KOPT-K1 (cell line): ENCODE results near the gene MS4A10.
A peak's percentile ranks its signal among the peaks of the same experiment; 100 is the strongest.
"Not testable (repeated sequence)": the region's sequence is repeated elsewhere in the genome, so short reads cannot be mapped to it uniquely, and the experiment has no call there.

Experiments
- H3K27ac ChIP-seq: fragments of 200-600 bp; sonication (generic); 2 replicates; pipeline ENCODE4 v1.5.1; 2016; ENCODE audit warnings: antibody characterized with exemption, mild to moderate bottlenecking, low read depth, low read length; ENCODE audit not compliant: poor library complexity, severe bottlenecking
- H3K36me3 ChIP-seq: fragments of 200-600 bp; sonication (generic); 2 replicates; pipeline ENCODE4 v1.5.1; 2017; ENCODE audit warnings: antibody characterized with exemption, mild to moderate bottlenecking, low read length, moderate library complexity; ENCODE audit not compliant: insufficient read depth
- H3K9me3 ChIP-seq: fragments of 200-600 bp; sonication (generic); 2 replicates; pipeline ENCODE4 v1.5.1; 2017; ENCODE audit warnings: antibody characterized with exemption, low read length, mild to moderate bottlenecking; ENCODE audit not compliant: insufficient read depth, poor library complexity, severe bottlenecking

MS4A10 gene

GRCh38 chr11:60818057-60818456 lies 32.9 kb downstream of the MS4A10 start:
- H3K36me3 ChIP-seq = no peaks in the 10 kb centered on the region
- no peak overlapping the region for H3K27ac ChIP-seq
- peaks cover 14% of the 10 kb centered on the region for H3K9me3 ChIP-seq

- H3K36me3 ChIP-seq = no peaks in the 10 kb centered on the region
- H3K9me3 ChIP-seq = peaks cover 6% of the 10 kb centered on the region
- peak overlapping the region; percentile 46 for H3K27ac ChIP-seq
Measured at GRCh38 chr11:60821827-60822599, 36.9 kb downstream of the MS4A10 start.

GRCh38 chr11:60823745-60824306 lies 38.7 kb downstream of the MS4A10 start:
- not testable (repeated sequence) for H3K9me3 ChIP-seq, H3K36me3 ChIP-seq, H3K27ac ChIP-seq

- no peaks in the 10 kb centered on the region for H3K9me3 ChIP-seq
Measured at GRCh38 chr11:60825118-60825517, 40.0 kb downstream of the MS4A10 start.

GRCh38 chr11:60825790-60826189 lies 40.7 kb downstream of the MS4A10 start:
- Histone ChIP-seq H3K9me3 (no peaks in the 10 kb centered on the region), H3K27ac (no peak overlapping the region), H3K36me3 (no peaks in the 10 kb centered on the region)

More at GRCh38 chr11:60825118-60825517, 40.0 kb downstream of the MS4A10 start:
- Histone ChIP-seq H3K27ac (no peak overlapping the region), H3K36me3 (no peaks in the 10 kb centered on the region)

- H3K27ac ChIP-seq = no peak overlapping the region
- H3K9me3 ChIP-seq = no peaks in the 10 kb centered on the region
- no peaks in the 10 kb centered on the region for H3K36me3 ChIP-seq
Measured at GRCh38 chr11:60830478-60831142, 45.5 kb downstream of the MS4A10 start.

GRCh38 chr11:60831143-60831500 lies 46.0 kb downstream of the MS4A10 start:
- Histone ChIP-seq H3K27ac (no peak overlapping the region), H3K36me3 (no peaks in the 10 kb centered on the region), H3K9me3 (no peaks in the 10 kb centered on the region)

GRCh38 chr11:60831501-60832079 lies 46.5 kb downstream of the MS4A10 start:
- no peaks in the 10 kb centered on the region for H3K9me3 ChIP-seq
- H3K27ac ChIP-seq = no peak overlapping the region
- no peaks in the 10 kb centered on the region for H3K36me3 ChIP-seq

- H3K27ac ChIP-seq = no peak overlapping the region
Measured at GRCh38 chr11:60834742-60835533, 49.8 kb downstream of the MS4A10 start.

GRCh38 chr11:60835534-60835846 lies 50.4 kb downstream of the MS4A10 start:
- no peaks in the 10 kb centered on the region for H3K36me3 ChIP-seq
- no peak overlapping the region for H3K27ac ChIP-seq
- H3K9me3 ChIP-seq = no peaks in the 10 kb centered on the region

More at GRCh38 chr11:60834742-60835533, 49.8 kb downstream of the MS4A10 start:
- Histone ChIP-seq H3K9me3 (no peaks in the 10 kb centered on the region), H3K36me3 (no peaks in the 10 kb centered on the region)

GRCh38 chr11:60836866-60837515 lies 51.9 kb downstream of the MS4A10 start:
- H3K27ac ChIP-seq = peak overlapping the region; percentile 22
- H3K9me3 ChIP-seq = no peaks in the 10 kb centered on the region
- no peaks in the 10 kb centered on the region for H3K36me3 ChIP-seq

- Histone ChIP-seq H3K36me3 (no peaks in the 10 kb centered on the region), H3K27ac (no peak overlapping the region), H3K9me3 (no peaks in the 10 kb centered on the region)
Measured at GRCh38 chr11:60838132-60838531, 53.0 kb downstream of the MS4A10 start.

- Histone ChIP-seq H3K9me3 (no peaks in the 10 kb centered on the region), H3K36me3 (peaks cover 20% of the 10 kb centered on the region), H3K27ac (peak overlapping the region; percentile 77)
Measured at GRCh38 chr11:60840470-60841430, 55.6 kb downstream of the MS4A10 start.
